GM19397 (cell line): ENCODE data around the gene ATRNL1.

Experiments
- ATAC-seq: cut with Tn5 transposase; IDR thresholded peaks from one replicate; pipeline ENCODE4 v1.9.1; 2021; ENCODE audit warnings: mild to moderate bottlenecking, moderate library complexity; ENCODE audit not compliant: unreplicated experiment

The ATRNL1 gene

DNA sequence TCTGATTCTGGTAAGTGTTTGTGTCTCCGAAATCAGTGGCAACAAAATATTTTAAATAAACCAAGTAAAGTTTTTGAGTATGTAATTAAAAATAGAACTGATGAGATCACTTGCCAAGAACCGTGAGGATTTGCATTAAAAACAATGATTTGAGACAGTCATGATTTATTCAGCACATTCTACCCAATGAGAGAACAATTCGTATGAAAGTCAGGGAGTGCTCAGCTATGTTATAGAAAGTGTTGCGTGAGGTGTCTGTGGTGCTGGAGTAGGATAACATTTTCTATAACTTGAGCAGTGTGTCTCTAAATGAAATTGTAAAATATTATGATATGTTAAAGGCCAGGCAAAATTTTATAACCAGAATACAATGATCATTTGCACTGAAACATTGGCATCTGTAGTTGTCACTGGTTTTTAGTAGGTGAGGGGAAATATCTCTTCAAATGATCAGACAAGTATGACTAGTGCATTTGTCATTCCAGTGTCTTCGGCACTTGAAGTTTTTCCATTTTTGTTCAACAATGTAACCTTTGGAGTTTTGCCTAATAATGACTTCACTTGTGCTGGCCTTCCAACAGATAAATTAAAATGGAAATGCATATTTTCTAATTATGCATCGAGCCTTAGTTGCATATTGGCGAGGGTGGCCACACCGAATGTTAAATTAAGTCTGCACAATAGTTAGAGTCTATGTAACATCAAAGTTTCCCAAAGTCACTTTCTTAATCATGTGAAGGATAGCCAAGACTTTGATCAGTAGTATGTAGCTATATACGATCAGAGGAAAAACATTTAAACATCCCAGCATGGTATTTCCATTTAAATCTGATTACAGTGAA is 844.0 kb downstream of the ATRNL1 start:
- ATAC-seq, result no peak

DNA sequence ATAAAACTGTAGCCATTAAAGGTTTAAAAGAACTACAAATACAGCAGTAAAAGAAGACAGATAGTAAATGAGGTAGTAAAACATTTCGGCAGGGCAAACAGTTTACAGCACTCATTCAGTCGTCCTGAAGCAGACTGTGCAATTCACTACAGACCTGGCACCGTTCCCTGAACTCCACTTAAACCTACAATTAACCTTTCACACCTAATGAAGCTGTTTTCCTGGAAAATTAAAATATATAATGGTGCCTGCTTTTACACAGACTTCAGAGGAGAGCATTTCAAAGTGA is 844.5 kb downstream of the ATRNL1 start:
- ATAC-seq, result no peak

DNA sequence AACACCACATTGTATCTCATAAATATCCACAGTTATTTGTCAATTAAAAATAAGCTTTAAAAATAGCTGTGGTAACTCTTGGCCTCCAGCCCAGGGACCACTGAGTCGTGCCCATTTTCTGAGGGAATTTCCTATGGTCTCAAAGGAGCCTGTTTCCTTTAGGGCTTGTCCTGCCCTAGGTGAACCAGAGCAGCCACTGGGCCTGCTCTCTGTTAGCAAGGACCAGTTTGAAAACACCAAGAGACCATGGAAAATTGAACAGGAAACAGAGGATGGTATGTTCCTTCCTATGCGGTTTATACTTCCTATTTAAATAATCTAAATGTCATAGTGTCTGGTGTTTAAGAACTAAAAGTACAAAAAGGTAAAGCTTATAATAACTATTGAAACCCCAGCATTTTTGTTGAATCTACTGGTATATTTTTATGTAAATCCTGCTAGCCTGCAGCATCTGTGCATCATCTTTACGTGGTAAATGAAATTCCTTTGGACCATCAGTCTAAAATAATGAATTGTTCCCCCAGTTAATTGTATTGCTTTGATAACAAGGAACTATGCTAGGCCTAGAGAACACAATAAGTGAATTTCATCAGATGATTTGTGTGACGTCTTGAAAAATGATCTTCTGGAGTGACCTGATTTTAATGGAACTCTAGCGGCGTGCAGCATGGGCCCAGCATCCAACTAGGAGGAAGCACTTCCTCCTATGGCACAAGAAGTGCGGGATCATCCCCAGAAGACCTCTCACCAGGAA is 846.1 kb downstream of the ATRNL1 start:
- ATAC-seq, result no peak

DNA sequence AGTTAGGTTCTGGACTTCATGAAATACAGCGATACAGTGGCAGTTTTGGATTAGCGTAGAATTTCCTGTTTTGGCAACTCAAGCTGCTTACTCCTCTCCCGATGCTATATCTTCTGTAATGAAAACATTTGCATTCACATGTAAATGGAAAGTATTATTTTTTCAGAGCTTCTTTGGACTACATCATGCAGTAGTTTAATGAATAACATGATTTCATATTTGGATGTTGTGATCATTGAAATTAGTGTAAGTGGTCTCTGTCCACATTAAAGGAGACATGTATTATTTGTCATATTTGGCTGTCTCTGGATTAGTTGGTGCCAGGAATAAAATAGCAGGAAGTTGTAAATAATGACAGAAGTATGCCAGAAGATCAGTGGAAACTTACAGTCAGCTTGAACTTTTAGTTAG is 848.2 kb downstream of the ATRNL1 start:
- no peak for ATAC-seq

DNA sequence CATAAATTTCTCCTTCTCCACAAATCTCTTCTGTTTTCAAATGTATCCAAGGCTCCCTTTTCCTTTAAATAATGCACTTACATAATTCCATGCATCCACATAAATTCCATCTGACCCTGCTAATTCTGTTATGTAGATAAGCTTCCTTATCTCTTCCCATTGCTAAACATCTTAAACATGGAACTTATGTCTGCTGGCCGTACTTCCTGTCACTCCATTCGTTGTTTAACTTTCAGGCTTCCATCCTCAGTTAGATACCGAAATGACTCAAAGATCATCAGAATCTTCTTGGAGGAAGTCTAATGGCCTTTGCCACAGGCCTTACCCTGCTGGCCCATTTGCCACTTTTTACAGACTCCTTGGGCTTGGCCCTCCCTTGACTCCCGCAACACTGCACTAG is 848.9 kb downstream of the ATRNL1 start:
- ATAC-seq, result no peak

DNA sequence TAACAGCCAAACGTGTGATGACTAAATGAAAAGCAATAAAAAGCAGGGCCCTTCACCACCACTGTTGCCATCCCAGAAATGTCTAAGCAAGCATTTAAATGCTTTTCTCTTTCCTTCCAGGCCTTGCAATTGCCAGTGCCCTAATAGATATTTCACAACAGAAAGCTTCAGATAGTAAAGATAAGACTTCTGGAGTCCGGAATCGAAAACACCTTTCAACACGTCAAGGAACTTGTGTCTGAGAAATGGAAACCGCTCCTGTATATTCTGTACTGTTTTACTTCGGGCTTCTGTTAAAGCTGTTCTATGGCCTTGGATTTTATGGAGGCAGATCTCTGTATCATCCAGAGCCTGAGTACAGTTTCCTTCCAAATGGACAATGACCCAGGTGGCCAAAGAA is 851.4 kb downstream of the ATRNL1 start:
- ATAC-seq, result no peak

DNA sequence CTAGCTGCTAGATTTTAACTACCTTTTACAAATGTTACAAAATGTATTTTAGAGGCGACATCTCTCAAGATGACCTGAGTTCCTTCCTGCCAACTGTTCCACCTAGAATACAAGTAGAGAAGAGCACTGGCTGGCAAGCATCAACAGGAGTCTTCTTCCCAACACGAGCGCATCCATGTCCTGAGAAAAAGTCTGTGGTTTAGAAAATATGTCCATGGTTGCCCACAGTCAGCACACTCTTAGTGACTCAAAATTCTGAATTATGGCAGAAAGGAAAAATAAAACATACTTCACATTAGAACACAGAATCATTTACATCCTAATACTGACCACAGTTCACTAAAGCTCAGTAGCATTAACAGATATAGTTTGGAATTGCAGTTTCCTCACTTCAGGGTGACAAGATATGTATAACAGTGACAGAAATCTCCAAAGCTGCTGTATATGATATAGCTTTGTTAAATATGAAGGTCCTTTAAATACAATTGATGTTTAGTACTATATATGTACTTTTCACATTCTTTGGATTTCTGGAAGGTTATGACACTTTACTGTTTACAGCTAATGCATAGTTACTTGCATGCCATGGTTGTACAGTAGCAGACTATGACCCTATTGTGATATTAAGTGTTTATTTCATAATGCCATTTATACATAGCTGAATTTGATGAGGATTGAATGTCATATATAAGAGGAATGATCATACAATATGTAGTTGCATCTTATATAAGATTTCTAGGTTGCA is 852.7 kb downstream of the ATRNL1 start:
- ATAC-seq, result no peak

DNA sequence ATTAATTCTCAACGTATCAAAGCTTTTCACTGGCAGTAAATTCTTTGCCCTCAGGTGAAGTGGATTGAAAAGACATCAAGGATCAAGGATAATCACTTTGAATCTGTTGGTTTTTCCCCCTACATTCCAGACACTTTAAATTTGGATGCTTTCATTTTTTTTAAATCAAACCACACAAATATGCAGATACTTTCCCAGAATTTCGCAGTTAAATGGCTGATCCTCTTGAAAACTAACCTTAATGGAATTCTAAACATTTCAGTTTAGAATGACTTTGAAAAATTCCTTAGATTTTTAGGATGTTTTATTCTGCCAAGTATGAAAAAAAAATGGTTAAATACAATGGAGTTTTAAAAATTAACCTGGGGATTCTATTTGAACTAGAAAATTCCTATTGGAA is 853.9 kb downstream of the ATRNL1 start:
- ATAC-seq, result no peak

DNA sequence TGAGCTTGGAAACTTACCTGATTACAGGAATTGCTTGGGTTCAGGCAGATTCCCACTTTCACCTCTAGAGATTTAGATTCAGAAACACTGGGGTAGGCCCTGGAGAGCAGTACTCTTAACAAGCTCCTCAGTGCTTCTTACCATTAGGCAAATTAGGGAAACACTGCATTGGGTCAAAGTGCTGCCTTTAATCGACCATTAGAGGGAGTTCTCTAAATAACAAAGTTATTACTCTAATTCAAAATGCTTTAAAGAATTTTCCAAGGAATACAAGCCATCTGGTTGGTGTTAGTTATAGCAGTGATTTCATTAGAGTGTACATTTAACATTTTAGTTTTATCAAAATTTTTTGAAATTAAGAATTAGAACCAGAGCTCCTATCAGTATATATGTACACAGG is 855.3 kb downstream of the ATRNL1 start:
- ATAC-seq, result no peak

DNA sequence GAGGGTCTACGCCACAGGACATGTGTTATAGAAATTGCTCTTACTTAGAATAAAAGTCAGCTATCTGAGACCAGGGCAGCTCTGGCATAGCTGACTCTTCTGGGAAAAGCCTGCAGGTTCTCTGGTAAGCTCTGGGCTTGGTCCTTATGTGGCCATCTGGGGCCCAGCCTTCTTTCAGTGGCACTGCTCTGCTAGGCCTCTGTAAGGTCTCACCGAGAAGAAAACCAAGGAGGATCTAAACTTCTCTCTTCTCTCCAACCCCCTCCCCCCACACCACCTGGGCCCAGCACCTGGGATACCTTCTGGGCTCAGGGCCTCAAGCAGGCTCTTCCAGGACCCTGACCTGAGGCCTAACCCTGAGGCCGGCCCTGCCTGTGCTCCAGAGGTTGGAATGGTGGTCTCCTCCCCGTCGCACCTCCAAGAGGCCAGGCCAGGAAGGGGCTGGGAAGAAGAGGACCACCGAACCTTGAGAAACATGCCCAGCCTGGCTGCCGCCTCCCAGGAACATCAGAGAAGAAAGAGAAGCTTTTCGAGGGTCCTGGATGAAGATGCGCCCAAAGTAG is 856.2 kb downstream of the ATRNL1 start:
- ATAC-seq, result no peak

DNA sequence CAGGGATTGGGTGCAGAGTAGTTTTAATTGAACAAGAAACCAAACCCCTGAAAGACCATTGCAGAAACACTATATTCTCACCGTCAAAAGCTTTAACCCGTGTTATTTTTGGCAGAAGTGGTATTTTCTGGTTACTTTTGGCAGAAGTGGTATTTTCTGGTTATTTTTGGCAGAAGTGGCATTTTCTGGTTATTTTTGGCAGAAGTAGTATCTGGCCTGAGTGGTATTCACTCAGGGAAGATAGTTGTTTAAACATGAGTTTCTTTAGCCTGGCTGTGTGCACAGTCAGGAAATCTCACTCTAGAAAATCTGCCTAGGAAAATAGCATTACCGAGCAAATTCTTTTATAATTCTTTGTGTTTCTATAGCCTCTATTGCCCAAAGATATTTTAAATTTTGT is 857.2 kb downstream of the ATRNL1 start:
- ATAC-seq, result no peak

DNA sequence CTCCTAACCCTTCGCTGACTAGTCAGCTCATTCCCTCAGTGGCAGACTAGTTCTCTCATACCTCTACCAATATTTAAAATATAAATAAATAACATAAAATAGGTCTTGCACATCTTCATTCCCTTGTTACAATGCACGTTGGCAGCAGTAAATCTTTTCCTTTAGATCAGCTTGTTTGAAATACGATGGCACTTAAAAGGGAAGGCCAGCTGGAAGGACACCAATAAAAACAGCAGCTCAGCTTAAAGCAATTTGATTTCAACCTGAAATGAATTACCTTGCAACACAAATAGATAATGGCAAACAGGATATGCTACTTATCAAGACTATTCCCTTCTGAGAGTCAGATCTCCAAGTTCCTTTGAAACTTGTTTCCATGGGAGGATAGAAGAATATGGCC is 858.1 kb downstream of the ATRNL1 start:
- ATAC-seq, result no peak

DNA sequence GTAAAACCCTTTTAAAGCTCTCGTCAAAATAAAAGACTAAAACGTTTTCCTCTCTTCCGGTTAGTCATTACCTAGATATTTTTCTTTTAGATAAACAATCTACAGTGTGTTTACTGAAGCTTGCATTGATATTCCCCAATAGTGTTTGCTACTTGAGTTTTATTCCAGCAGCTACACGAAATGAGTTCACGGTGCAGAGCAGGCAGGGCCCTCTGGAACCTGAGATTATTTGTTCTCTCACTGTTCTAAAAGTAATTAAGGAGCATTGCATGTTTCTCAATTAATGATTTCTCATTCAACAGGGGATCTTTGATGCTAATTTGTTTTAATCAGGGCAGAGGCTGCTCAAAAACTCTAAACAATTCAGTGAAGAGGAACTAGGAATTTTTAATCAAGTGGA is 860.1 kb downstream of the ATRNL1 start:
- no peak for ATAC-seq

DNA sequence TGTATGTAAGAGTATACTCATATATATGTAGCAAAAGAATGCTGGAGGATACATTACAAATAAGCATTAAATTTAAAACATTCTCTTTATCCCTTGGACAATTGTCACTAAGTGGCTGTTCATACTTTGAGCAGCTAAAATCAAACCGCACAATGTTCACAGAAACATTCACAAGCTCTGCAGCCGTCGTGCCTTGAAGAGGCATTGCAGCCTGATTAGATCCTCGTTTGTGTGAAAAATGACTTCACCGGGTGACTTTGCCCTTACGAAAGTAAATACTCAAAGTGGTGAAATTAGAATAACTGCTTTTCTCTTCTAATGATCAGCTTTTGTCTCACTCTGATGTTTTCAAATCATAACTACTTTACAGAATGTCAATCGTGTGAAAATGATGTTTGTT is 860.8 kb downstream of the ATRNL1 start:
- no peak for ATAC-seq

DNA sequence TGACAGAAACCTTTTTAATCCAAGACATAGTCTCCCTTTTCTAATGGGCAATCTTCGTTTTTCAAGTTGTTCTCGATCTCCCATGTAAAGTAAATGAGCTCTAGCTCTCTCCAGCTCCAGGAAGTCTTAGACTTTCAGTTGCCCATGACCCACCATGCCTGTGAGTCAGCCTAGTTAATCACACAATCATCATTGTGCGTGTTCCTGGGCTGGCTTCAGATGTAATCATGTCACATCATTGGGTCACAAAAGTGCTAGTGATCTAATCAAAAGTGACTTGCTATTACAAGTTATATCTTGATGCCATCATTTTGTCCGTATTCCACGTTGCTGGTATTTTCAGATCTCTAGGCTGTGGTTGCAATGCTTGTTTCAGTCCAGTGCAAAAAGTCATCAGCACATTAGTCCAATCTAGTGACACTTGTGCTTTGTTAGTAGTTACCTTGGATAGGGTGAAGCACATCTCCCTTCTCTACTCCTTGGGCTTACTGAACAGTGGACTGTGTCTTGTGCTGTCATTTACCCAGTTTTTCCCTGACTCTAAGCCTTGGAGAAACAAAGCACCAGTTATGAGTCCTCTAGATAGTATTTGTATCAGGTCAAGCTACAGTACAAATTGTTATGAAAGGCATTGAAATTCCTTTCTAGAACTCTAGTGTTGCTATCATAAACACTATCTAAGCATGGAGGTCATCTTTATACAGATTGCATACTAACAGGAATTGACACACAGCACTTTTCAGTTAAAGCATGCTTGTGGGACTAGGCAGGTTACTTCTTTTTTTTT is 863.3 kb downstream of the ATRNL1 start:
- ATAC-seq, result no peak

DNA sequence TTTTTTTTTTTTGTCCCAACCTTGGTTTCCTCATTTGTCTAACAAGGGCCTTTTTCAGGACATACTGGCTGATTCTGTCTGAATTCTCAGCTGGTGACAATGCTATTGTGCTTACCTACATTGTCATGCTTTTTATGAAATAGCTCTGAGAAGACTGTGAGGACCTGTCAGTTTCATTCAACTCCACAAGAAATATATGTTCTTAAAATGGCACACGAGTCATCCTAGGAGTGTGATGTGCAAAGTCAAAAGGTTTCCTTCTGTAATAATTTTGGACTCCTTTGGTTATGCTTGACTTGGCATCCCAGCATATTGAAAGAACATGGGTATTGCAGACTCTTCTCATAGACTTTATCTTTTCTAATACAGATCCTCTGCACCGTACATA is 863.8 kb downstream of the ATRNL1 start:
- no peak for ATAC-seq

DNA sequence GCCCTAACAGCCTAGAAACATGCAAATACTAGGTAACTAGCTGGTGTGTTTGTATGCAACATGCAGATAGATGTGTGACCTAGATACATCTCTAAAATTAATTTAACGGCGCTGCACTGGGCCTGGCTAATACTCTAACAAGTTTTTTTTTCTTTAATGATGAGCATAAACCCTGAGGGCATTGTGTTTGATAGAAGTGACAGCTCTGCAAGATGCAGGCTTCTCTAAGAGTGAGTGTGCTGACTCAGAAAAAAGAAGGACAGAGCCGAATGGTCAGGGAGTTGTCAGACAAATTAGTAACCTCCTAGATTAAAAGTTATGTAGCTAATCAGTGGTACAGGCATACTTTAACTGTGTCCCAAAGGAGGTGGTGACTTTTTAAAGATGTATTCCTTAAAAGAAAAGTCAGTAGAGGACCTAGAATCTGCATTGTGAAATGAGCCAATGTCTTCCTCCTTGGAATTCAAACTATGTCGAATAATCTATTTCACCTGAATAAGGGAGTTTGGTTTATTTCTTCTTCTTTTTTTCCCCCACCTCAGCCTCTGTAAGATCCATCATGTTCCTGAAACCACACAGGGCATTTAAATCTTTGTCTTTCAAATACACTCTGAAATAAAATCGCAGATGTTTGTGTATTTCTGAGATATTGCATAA is 864.7 kb downstream of the ATRNL1 start:
- ATAC-seq, result no peak

DNA sequence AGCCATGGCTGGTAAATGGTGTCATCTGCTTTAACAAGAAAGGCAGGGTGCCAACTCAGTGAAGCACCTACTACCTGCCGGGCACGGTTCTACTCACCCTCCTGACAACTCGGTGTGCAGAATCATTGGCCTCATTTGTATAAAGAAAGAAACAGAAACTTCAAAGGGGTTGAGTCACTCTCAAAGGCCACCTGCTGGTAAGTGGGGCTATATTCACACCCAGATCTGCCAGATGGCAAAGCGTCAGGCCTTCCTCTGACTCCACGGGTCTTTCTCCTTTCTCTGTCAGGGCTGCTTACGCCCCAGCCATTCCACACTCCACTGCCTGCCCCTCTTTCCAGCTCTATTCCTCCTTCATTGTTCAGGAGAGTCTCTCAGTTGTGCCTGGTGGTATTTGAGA is 870.7 kb downstream of the ATRNL1 start:
- no peak for ATAC-seq

DNA sequence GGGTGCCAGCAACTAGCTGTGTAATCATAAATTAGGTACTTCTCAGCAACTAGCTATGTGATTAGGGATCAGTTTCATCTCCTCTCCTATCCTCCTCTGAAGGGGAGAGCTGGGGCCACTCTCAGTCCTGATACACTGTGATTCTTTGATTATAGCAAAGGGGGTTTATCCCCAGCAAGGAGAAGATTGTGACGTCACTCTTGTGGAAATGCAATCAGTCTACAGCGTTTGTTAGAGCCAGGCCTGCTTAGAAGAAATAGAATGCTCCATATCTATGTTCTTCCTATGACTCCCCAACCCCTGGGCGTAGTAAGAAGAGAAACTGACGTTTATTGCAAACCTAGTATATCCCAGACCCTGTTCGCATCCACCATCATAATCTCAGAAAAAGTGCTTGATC is 871.7 kb downstream of the ATRNL1 start:
- no peak for ATAC-seq

DNA sequence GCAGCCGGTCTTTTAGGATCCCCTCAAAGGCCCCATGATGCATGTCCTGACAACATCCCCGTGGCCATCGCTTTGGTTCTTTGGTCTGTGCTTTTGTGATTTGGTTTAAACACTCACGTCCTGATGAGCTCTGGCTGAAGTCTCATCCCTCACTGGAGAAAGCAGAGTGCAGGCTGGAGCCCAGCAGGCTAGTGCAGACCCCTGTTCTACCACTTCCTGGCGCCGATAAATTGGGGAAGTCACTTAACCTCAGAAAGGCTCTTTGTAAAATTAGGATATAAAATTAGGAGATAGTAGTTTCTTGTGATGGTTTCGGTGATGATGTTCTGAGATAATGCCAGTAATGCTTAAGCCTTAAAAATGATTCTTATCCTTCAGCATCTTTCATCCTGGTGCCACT is 872.2 kb downstream of the ATRNL1 start:
- ATAC-seq, result no peak
